ENCODE measurements around the gene KRT36.

KRT36 gene

DNA sequence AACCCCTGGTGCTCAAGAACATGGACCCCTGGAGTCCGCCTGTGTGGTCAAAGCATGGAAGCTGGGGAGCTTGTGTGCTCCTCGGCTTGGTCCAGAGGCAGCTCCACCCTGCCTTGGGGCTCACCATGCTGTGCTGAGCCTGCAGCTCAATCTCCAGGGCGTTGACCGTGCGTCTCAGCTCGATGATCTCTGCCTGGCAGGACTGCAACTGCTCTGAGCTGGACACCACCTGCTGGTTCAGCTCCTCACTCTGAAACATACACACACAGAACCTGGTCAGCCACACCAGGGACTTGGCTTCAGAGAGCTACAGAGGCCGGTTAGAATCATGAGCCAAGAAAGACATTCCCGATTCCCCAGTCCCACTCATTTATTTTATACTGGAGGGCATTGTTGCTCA is 11.5 kb downstream of the KRT36 start:
- no peak for DNase-seq (ENCODE audit: low read depth)
- TF ChIP-seq, protein P1, sequence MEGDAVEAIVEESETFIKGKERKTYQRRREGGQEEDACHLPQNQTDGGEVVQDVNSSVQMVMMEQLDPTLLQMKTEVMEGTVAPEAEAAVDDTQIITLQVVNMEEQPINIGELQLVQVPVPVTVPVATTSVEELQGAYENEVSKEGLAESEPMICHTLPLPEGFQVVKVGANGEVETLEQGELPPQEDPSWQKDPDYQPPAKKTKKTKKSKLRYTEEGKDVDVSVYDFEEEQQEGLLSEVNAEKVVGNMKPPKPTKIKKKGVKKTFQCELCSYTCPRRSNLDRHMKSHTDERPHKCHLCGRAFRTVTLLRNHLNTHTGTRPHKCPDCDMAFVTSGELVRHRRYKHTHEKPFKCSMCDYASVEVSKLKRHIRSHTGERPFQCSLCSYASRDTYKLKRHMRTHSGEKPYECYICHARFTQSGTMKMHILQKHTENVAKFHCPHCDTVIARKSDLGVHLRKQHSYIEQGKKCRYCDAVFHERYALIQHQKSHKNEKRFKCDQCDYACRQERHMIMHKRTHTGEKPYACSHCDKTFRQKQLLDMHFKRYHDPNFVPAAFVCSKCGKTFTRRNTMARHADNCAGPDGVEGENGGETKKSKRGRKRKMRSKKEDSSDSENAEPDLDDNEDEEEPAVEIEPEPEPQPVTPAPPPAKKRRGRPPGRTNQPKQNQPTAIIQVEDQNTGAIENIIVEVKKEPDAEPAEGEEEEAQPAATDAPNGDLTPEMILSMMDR (IDR thresholded peaks at IDR 0.05; ENCODE audit: low read length, missing control alignments): no peak
- H3K4me3 ChIP-seq (replicated peaks; ENCODE audit: low read depth, low read length): no peak overlapping the region

DNA sequence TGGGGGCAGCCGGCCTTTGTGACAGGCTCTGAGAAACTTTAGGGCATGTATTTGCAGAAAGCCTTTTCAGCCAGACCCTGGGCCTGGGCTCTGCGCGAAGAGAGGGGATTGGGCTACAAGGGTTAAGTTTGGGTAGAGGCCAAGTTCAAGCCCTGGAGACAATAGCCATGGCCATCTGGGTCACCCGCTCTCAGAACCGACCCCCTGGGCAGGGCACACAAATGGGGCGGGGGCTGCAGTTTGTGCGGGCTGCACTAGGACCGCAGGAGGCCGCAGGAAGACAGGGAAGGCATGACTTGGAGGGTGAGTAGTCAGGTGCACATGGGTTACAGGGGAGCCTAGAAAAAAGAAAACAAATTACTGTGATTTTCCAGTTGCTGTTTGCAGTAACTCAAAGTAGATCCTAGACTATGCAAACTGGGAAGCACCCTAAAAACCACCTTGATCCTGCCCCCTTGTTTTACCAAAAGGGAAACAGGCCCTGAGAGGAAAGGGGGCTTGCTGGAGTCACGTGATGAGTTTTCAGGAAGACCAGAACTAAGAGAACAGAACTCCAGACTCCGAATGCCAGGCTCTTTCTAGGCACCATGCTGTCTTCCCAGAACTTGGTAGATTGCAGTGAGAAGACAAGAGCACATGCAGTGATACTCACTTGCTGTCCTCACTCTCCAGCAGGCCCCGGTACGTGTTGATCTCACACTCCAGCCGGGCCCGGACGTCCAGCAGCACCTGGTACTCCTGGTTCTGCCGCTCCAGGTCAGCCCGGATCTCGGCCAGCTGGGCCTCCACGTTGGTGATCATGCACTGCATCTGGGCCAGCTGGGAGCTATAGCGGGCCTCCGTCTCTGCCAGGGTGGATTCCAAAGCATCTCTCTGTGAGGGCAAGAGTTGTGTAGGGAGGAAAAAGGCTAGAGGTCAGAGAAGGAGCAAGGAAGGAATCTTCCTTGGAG is 12.6 kb downstream of the KRT36 start:
- TF ChIP-seq, protein P1 (IDR thresholded peaks at IDR 0.05; ENCODE audit: low read length, missing control alignments): no peak
- no peak for DNase-seq (ENCODE audit: low read depth)
- H3K4me3 ChIP-seq (replicated peaks; ENCODE audit: low read depth, low read length): no peak overlapping the region

DNA sequence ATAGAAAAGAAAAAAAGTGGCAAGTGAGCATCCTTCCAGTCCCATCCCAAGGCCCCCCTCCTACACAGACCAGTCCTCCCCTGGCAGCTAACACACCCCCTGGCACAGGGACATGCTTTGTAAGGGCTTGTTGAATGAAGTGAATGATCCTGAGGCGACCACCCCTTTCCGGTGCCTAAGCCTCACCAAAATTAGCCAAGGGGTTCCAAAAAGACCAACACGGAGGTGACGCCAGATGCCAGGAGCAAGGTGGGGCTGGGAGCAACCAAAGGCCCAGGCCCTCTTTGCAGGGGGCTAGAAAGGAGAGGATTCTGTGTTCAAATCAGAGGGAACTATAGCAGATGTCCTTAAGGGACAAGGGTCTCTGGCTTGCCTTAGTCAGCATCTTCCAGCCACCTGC is 14.3 kb downstream of the KRT36 start:
- TF ChIP-seq, protein P1 (IDR thresholded peaks at IDR 0.05; ENCODE audit: low read length, missing control alignments): no peak
- no peak for DNase-seq (ENCODE audit: low read depth)
- no peak overlapping the region for H3K4me3 ChIP-seq (replicated peaks; ENCODE audit: low read depth, low read length)

DNA sequence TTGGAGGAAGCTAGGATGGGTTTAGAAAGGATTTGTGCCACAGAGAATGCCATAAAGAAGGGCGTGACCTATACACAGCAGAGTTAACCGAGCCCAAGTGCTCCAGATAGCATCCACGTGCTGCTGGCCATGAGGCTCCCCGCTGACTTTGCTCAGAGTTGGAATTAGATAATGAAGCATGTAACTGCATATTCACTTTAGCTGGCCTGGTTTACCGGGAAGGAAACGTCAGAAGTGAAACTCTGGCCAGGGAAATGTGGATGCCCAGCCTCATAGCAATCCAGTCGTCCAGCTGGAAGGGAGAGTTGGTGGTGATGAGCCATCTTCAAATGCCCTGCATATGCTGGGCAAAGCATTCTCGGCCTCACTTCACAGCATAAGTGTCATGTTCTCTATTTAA is 14.8 kb downstream of the KRT36 start:
- TF ChIP-seq, protein P1 (IDR thresholded peaks at IDR 0.05; ENCODE audit: low read length, missing control alignments): no peak
- no peak for DNase-seq (ENCODE audit: low read depth)
- H3K4me3 ChIP-seq (replicated peaks; ENCODE audit: low read depth, low read length): no peak overlapping the region

DNA sequence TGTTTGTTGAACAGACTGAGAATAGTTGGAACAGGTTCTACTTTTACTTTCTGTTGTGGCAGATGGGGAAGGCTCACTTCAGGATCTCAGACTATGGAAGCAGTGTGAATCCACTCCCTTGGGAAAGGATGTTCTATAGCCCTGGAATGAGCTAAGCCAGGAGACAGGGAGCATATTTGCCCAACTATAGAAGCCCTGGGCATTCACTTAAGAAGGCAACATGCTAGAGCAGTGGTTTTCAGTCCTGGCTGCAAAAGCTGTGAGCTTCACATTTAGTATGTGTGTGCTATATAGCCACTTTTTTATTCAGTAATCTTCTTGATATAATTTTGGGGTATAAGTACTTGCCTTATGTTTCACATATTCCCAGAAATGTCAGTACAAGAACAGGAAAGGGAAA is 21.4 kb downstream of the KRT36 start:
- no peak for DNase-seq (ENCODE audit: low read depth)
- H3K4me3 ChIP-seq (replicated peaks; ENCODE audit: low read depth, low read length): no peak overlapping the region
- TF ChIP-seq, protein P1 (IDR thresholded peaks at IDR 0.05; ENCODE audit: low read length, missing control alignments): no peak

DNA sequence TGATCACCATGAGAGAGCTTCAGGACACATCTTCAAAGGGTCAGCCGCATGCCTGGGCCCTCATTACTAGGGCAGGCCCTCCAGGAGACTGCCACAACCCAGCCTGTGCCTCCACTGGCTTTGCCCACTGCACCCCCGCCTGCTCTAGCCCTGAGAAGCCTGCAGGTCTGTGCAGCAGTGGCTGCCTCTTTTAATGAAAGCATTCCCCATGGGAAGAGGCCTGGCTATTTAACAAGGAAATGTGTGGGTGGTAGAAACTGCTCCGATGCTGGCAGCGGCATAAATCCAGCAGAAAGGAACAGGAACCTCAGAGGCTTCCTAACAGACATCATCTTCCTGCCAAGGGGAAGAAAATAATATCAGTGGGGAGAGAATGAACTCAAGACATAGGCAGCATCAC is 22.1 kb downstream of the KRT36 start:
- peak; percentile 56 for DNase-seq (ENCODE audit: low read depth)
- TF ChIP-seq, protein P1 (IDR thresholded peaks at IDR 0.05; ENCODE audit: low read length, missing control alignments): no peak
- H3K4me3 ChIP-seq (replicated peaks; ENCODE audit: low read depth, low read length): no peak overlapping the region

DNA sequence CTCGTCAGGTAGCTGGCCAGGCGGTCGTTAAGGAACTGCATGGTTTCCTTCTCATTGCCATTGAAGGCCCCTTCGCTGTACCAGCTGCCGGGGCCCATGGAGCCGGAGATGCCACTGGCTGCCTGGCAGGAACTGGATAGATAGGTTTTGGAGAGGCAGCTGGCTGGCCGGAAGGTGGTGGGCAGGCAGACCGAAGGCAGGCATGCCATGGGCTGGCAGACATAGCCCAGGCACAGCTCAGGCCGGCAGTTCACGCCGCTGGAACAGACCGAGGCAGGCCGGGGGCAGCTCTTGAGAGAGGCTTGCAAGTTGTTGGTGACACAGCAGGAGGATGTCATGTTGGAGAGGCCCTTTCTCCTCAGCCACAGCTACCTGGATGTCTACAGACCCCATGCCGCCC is 22.7 kb downstream of the KRT36 start, which contains the start of gene KRT32:
Gene KRT32, minus strand, starts transcription at position 399 of the 400 bp plus-strand sequence. Its CDS starts 61 bp downstream, at position 338.
- no peak within 1 kb of the TSS for H3K4me3 ChIP-seq (replicated peaks; ENCODE audit: low read depth, low read length)
- TF ChIP-seq, protein P1 (IDR thresholded peaks at IDR 0.05; ENCODE audit: low read length, missing control alignments): no peak
- DNase-seq (ENCODE audit: low read depth): no peak
